H1 (cell line): ENCODE data around the gene PVR. TPM values are rescaled to one million over a fixed set of nuclear protein-coding genes. Genes with fewer than 3 reads are reported as not detected.
A peak's percentile ranks its signal among the peaks of the same experiment; 100 is the strongest.

Experiments
- CTCF ChIA-PET: fragments of 300-600 bp; sonication (Branson Sonifier 250); formaldehyde crosslinking; loops from one replicate; lab custom pipeline; 2021; ENCODE audit not compliant: partially characterized antibody; lab: Charles Lee
- POLR2A ChIA-PET: fragments of 300-600 bp; sonication (Branson Sonifier 250); formaldehyde crosslinking; loops from one replicate; lab custom pipeline; 2021; ENCODE audit warnings: inconsistent platforms; ENCODE audit not compliant: partially characterized antibody; lab: Charles Lee
- DNase-seq, 2 experiments: peaks; one replicate each; pipeline versions ENCODE4 v3.0.0 to v3.0.0-alpha.2; 2010 to 2022; ENCODE audit warnings: low spot score in 2 of 2, low read depth in 1 of 2, mixed read lengths in 1 of 2
- FAIRE-seq: peaks from 2 replicates; lab custom pipeline; 2011; peaks lifted over from hg19 to GRCh38; lab: Jason Lieb, UNC
- H2AFZ ChIP-seq: 2 replicates; pipeline ENCODE4 v1.8.1; 2012; ENCODE audit warnings: low read length, inconsistent platforms
- H2AK5ac ChIP-seq: 2 replicates; pipeline ENCODE4 v1.6.1; 2013; ENCODE audit warnings: low read depth, low read length
- H2BK120ac ChIP-seq: replicated peaks from 2 replicates; pipeline ENCODE3; 2013; ENCODE audit warnings: low read depth, low read length, inconsistent platforms
- H2BK12ac ChIP-seq: 2 replicates; pipeline ENCODE4 v1.6.1; 2013; ENCODE audit warnings: low read depth, low read length
- H2BK15ac ChIP-seq: 2 replicates; pipeline ENCODE4 v1.6.1; 2013; ENCODE audit warnings: low read length
- H2BK20ac ChIP-seq: 2 replicates; pipeline ENCODE4 v1.6.1; 2013; ENCODE audit warnings: low read length
- H2BK5ac ChIP-seq: 2 replicates; pipeline ENCODE4 v1.6.1; 2013; ENCODE audit warnings: low read depth, low read length
- H3K14ac ChIP-seq: 2 replicates; pipeline ENCODE4 v1.6.1; 2013; ENCODE audit warnings: inconsistent platforms; ENCODE audit not compliant: insufficient read length
- H3K18ac ChIP-seq: 2 replicates; pipeline ENCODE4 v1.6.1; 2013; ENCODE audit warnings: low read length; ENCODE audit errors: extremely low read depth
- H3K23ac ChIP-seq: 2 replicates; pipeline ENCODE4 v1.6.1; 2013; ENCODE audit warnings: inconsistent platforms; ENCODE audit not compliant: insufficient read length
- H3K23me2 ChIP-seq: 2 replicates; pipeline ENCODE4 v1.6.1; 2013; ENCODE audit warnings: low read depth, low read length
- H3K27ac ChIP-seq: 2 replicates; pipeline ENCODE4 v1.6.1; 2011; ENCODE audit warnings: low read depth, low read length, inconsistent platforms
- H3K27me3 ChIP-seq, 4 experiments: replicated peaks in 1 of 4; 1 replicate in 1 of 4; 2 replicates in 3 of 4; pipeline versions ENCODE4 v1.6.1 to v1.8.1; 2011 to 2013; ENCODE audit warnings: low read length in 3 of 4, mild to moderate bottlenecking in 3 of 4, inconsistent platforms in 2 of 4, mixed read lengths in 2 of 4, moderate library complexity in 1 of 4; ENCODE audit not compliant: control insufficient read depth in 3 of 4, insufficient read depth in 3 of 4; ENCODE audit errors: extremely low read depth in 1 of 4
- H3K36me3 ChIP-seq, 4 experiments: 2 replicates each; pipeline versions ENCODE4 v1.6.1 to v1.8.1; 2011 to 2013; ENCODE audit warnings: mild to moderate bottlenecking in 4 of 4, low read length in 3 of 4, moderate library complexity in 2 of 4, control low read depth in 1 of 4, inconsistent platforms in 1 of 4; ENCODE audit not compliant: insufficient read depth in 4 of 4, control insufficient read depth in 2 of 4
- H3K4ac ChIP-seq: replicated peaks from 2 replicates; pipeline ENCODE3; 2013; ENCODE audit warnings: low read length, low read depth, mixed read lengths, inconsistent platforms; ENCODE audit not compliant: insufficient read length
- H3K4me1 ChIP-seq, 4 experiments: replicated peaks in 1 of 4; 1 replicate in 1 of 4; 2 replicates in 3 of 4; pipeline versions ENCODE4 v1.6.1 to v1.8.1; 2011 to 2013; ENCODE audit warnings: low read length in 3 of 4, inconsistent platforms in 2 of 4, mixed read lengths in 1 of 4; ENCODE audit not compliant: insufficient read depth in 4 of 4, control insufficient read depth in 3 of 4
- H3K4me2 ChIP-seq, 2 experiments: 2 replicates each; pipeline versions ENCODE4 v1.6.1 to v1.8.1; 2011 to 2013; ENCODE audit warnings: low read depth in 2 of 2, low read length in 2 of 2, control low read depth in 1 of 2, inconsistent platforms in 1 of 2, mild to moderate bottlenecking in 1 of 2; ENCODE audit not compliant: insufficient read depth in 1 of 2
- H3K4me3 ChIP-seq, 4 experiments: fragments of 200-600, 300-600 bp in 1 of 4; sonication (generic), shearing (Covaris generic), sonication (Bioruptor Twin) in 1 of 4; 2 replicates each; pipeline versions ENCODE4 v1.5.1 to v1.8.1; 2011 to 2016; ENCODE audit warnings: low read length in 4 of 4, low read depth in 3 of 4, control low read depth in 2 of 4, inconsistent platforms in 2 of 4, mild to moderate bottlenecking in 2 of 4, mixed read lengths in 1 of 4, moderate library complexity in 1 of 4; ENCODE audit not compliant: insufficient read depth in 2 of 4; ENCODE audit errors: extremely low read depth in 1 of 4
- H3K56ac ChIP-seq: replicated peaks from 2 replicates; pipeline ENCODE3; 2013; ENCODE audit warnings: low read depth, mild to moderate bottlenecking, mixed read lengths, low read length, inconsistent platforms; ENCODE audit not compliant: insufficient read length
- H3K79me1 ChIP-seq: 2 replicates; pipeline ENCODE4 v1.6.1; 2013; ENCODE audit warnings: low read depth, low read length, control low read depth
- H3K79me2 ChIP-seq, 2 experiments: 2 replicates each; pipeline versions ENCODE4 v1.6.1 to v1.8.1; 2012 to 2013; ENCODE audit warnings: low read length in 2 of 2, mild to moderate bottlenecking in 2 of 2, inconsistent platforms in 1 of 2; ENCODE audit not compliant: insufficient read depth in 2 of 2, control insufficient read depth in 1 of 2
- H3K9ac ChIP-seq, 4 experiments: replicated peaks in 1 of 4; 1 replicate in 1 of 4; 2 replicates in 3 of 4; pipeline versions ENCODE4 v1.6.1 to v1.8.1; 2011 to 2013; ENCODE audit warnings: low read depth in 3 of 4, low read length in 3 of 4, control low read depth in 2 of 4, mild to moderate bottlenecking in 2 of 4, moderate library complexity in 2 of 4, inconsistent platforms in 1 of 4; ENCODE audit errors: extremely low read depth in 1 of 4
- H3K9me3 ChIP-seq, 2 experiments: 2 replicates each; pipeline versions ENCODE4 v1.6.1 to v1.8.1; 2012 to 2013; ENCODE audit warnings: mild to moderate bottlenecking in 2 of 2, moderate library complexity in 2 of 2, control low read depth in 1 of 2, inconsistent platforms in 1 of 2, low read depth in 1 of 2, low read length in 1 of 2, mixed read lengths in 1 of 2; ENCODE audit not compliant: insufficient read depth in 2 of 2
- H4K20me1 ChIP-seq, 2 experiments: replicated peaks in 1 of 2; 2 replicates each; pipeline versions ENCODE3 to v1.8.1; 2011 to 2013; ENCODE audit warnings: inconsistent platforms in 2 of 2, low read length in 2 of 2, mild to moderate bottlenecking in 1 of 2; ENCODE audit not compliant: insufficient read depth in 2 of 2, control insufficient read depth in 1 of 2
- H4K5ac ChIP-seq: 2 replicates; pipeline ENCODE4 v1.6.1; 2013; ENCODE audit warnings: low read length, low read depth, mixed read lengths, inconsistent platforms; ENCODE audit not compliant: insufficient read length
- H4K8ac ChIP-seq: 2 replicates; pipeline ENCODE4 v1.8.0; 2013; ENCODE audit warnings: mild to moderate bottlenecking, moderate library complexity, low read length, inconsistent platforms; ENCODE audit not compliant: insufficient read depth; ENCODE audit errors: extremely low read depth
- H4K91ac ChIP-seq: replicated peaks from 2 replicates; pipeline ENCODE3; 2013; ENCODE audit warnings: low read length, mixed read lengths, inconsistent platforms; ENCODE audit not compliant: insufficient read length
- CBX5 ChIP-seq: fragments of 300-800, 300-1000 bp; sonication (generic); IDR thresholded peaks from 2 replicates; pipeline ENCODE4 v1.7.1; 2016; ENCODE audit warnings: antibody characterized with exemption, low read length, low read depth
- FOSL1 ChIP-seq: IDR thresholded peaks from 2 replicates; pipeline ENCODE4 v1.6.1; 2011; ENCODE audit warnings: mild to moderate bottlenecking, low read depth, low read length, moderate library complexity; ENCODE audit not compliant: insufficient read depth
- HDAC2 ChIP-seq, 2 experiments: fragments of 300-600 bp in 1 of 2; sonication (generic) in 1 of 2; IDR thresholded peaks; 2 replicates each; pipeline ENCODE4 v1.6.1; 2011 to 2012; ENCODE audit warnings: low read depth in 2 of 2, low read length in 2 of 2, mild to moderate bottlenecking in 2 of 2, moderate library complexity in 2 of 2, borderline replicate concordance in 1 of 2, inconsistent platforms in 1 of 2
- RBBP5 ChIP-seq: IDR thresholded peaks from 2 replicates; pipeline ENCODE4 v1.7.1; 2012; ENCODE audit warnings: low read depth, mild to moderate bottlenecking, inconsistent platforms, low read length, moderate library complexity, borderline replicate concordance
- SP2 ChIP-seq: IDR thresholded peaks from 2 replicates; pipeline ENCODE4 v1.6.1; 2012; ENCODE audit warnings: mild to moderate bottlenecking, low read length, inconsistent platforms
- WGBS, 2 experiments: shearing (Covaris generic) in 1 of 2; methylation state at CpG; one replicate each; pipeline versions ENCODE4 v1.1.6 to v1.1.7; 2013 to 2015; ENCODE audit warnings: low lambda C conversion rate in 2 of 2, mixed read lengths in 2 of 2, inconsistent platforms in 1 of 2, low coverage in 1 of 2, missing lambda C conversion rate in 1 of 2; ENCODE audit not compliant: insufficient replicate concordance in 2 of 2, insufficient coverage in 1 of 2, insufficient read length in 1 of 2; ENCODE audit errors: extremely low coverage in 1 of 2, missing lambda C conversion rate in 1 of 2; 5-methylcytosine and 5-hydroxymethylcytosine counted together
- polyA plus RNA-seq, 7 experiments: library from polyadenylated mRNA; depleted of rRNA in 3 of 7; stranded (reverse) in 5 of 7; unstranded in 2 of 7; fragments of >200 nt in 5 of 7; fragments of 200-250 nt in 2 of 7; gene quantifications; 1 replicate in 5 of 7; 2 replicates in 1 of 7; 4 replicates in 1 of 7; pipeline versions ENCODE4 v1.2.1 to v1.2.3, GENCODE V29; 2011 to 2013; ENCODE audit warnings: missing spikeins in 2 of 7, mixed read lengths in 2 of 7
- total RNA-seq: library from RNA; stranded (reverse); fragmentation: NEBNext Ultra II Directional; extraction: Animal tissue kit (Norgen Biotek cat#: 25700); gene quantifications from 2 replicates; pipeline ENCODE4 v1.2.1, GENCODE V29; 2021

The PVR gene
- total and polyA plus RNA-seq, 2 of the 8 experiments (the other 6 are each of a cell fraction or from before 2014, with no cell fraction given): 13.3 to 14.8 TPM

DNA sequence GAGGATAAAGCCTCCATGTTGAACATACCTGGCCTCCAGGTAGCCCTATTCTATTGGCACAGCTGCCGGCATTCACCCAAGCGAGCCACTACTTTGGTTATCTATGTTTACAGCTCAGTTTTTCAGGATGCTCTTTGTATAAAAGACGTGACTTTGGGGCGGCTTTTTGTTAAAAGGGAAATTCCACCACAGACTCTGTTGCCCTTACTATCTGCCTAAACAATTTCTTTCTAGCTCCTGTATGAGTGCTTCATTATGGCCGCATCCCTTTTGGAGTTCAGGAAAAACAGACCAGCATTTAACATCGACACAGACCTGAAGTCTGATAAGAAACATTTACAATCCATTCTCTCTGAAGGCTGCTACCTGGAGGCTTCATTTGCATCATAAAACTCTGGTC lies 39.5 kb upstream of the PVR start:
- H4K20me1 ChIP-seq: no peaks in the 10 kb centered on the region
- H3K36me3 ChIP-seq: no peaks in the 10 kb centered on the region
- H3K4me2 ChIP-seq: peak overlapping the region; percentile 1 to 6; a peak in 1 of 4 replicates
- no peak overlapping the region for H3K14ac ChIP-seq
- no peak overlapping the region for H3K27ac ChIP-seq
- no peak for DNase-seq
- H3K18ac ChIP-seq: no peak overlapping the region
- no peak overlapping the region for H2BK15ac ChIP-seq
- no peaks in the 10 kb centered on the region for H3K9me3 ChIP-seq
- no peak for TF ChIP-seq RBBP5
- TF ChIP-seq FOSL1: no peak
- TF ChIP-seq HDAC2 (IDR thresholded peaks at IDR 0.05; ENCODE audit: borderline replicate concordance in 1 of 2, low read depth in 2 of 2, low read length in 2 of 2): no peak
- TF ChIP-seq SP2: no peak
- TF ChIP-seq CBX5: no peak
- TF ChIP-seq, all 59 proteins: peak for 0
- no peak overlapping the region for H3K23ac ChIP-seq
- H3K79me1 ChIP-seq: no peaks in the 10 kb centered on the region
- ChIA-PET POLR2A (interaction anchor here (1.2 kb wide), 1 partner anchor 9 kb away, joined by 3 read pairs; no protein-coding TSS in a partner anchor), CTCF (interaction anchor here (0.6 to 6.5 kb wide), 12 partner anchors 7 to 73 kb away, joined by 3 to 42 read pairs (median 6); partner anchors contain the start of gene IGSF23)
- peak overlapping the region; percentile 60 for H3K4ac ChIP-seq
- H3K56ac ChIP-seq: no peak overlapping the region
- no peak overlapping the region for H3K9ac ChIP-seq
- H2BK5ac ChIP-seq: no peak overlapping the region
- no peak overlapping the region for H2AK5ac ChIP-seq
- H4K5ac ChIP-seq: no peak overlapping the region
- H2BK20ac ChIP-seq: peak overlapping the region; percentile 80; the same call in 1 of the 2 replicates
- H3K4me3 ChIP-seq: 0 out of 8 replicates have a peak overlapping the region, but pooled peaks of 1 of the 4 experiments have one; percentile 9
- H3K27me3 ChIP-seq: no peaks in the 10 kb centered on the region
- FAIRE-seq: no peak
- no peak overlapping the region for H4K8ac ChIP-seq
- H4K91ac ChIP-seq: no peak overlapping the region
- H2BK120ac ChIP-seq: no peak overlapping the region
- H2BK12ac ChIP-seq: no peak overlapping the region
- H2AFZ ChIP-seq: no peak overlapping the region
- H3K4me1 ChIP-seq: peaks cover 0 to 8% (median 4%) of the 10 kb centered on the region in 4 experiments; a peak in 5 of 7 replicates
- H3K23me2 ChIP-seq: no peaks in the 10 kb centered on the region
- 61% methylated on average over 6 of the region's 6 CpGs; no CpG with 5 or more reads in 1 of the 2 experiments for WGBS, 2 experiments
- no peaks in the 10 kb centered on the region for H3K79me2 ChIP-seq
